ENCODE data around the gene PAN2.
"Not testable (repeated sequence)": the region's sequence is repeated elsewhere in the genome, so short reads cannot be mapped to it uniquely, and the experiment has no call there.

PAN2 gene

DNA sequence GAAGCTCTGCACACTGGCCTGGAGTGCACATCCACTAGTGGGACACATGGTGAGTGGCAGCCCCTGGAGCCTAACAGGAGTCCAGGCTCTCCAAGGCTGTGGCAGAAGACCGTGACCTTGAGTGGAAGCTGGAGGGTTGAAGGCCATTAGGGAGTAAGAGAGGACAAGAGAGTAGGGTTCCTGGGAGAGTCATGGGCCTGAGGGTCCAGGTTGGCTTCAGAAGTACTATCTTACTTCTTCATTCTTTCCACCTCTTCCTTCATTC is 5.3 kb upstream of the PAN2 start:
- no peak for DNase-seq

DNA sequence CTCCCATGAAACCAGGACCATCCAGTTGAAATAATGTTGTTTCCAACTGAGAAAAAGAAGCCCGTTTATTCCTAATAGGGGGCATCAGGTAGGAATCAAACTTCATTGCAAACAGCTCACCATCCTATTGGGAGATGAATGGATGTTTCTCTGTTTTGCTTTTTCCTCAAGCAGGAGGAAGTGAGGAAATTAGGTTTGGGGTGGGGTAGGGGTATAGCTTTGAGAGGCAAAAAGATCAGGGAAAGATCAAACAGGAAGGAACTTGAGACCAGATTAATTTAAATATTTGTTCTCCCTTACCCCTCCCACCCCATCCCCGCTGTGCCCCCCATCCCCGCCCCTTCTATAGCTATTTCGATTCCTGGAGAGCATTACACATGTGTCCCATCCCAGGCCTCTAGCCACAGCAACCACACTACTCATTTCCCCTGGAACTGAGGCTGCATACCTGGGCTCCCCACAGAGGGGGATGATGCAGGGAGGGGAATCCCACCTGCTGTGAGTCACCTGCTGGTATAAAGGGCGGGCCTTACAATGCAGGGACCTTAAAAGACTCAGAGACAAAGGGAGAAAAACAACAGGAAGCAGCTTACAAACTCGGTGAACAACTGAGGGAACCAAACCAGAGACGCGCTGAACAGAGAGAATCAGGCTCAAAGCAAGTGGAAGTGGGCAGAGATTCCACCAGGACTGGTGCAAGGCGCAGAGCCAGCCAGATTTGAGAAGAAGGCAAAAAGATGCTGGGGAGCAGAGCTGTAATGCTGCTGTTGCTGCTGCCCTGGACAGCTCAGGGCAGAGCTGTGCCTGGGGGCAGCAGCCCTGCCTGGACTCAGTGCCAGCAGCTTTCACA is 4.7 kb upstream of the PAN2 start, which contains the start of gene IL23A:
Gene IL23A (plus strand): TSS at position 577 of the 850 bp plus-strand sequence. CDS start 161 bp downstream, at position 738.
- peak; percentile 50 for DNase-seq

DNA sequence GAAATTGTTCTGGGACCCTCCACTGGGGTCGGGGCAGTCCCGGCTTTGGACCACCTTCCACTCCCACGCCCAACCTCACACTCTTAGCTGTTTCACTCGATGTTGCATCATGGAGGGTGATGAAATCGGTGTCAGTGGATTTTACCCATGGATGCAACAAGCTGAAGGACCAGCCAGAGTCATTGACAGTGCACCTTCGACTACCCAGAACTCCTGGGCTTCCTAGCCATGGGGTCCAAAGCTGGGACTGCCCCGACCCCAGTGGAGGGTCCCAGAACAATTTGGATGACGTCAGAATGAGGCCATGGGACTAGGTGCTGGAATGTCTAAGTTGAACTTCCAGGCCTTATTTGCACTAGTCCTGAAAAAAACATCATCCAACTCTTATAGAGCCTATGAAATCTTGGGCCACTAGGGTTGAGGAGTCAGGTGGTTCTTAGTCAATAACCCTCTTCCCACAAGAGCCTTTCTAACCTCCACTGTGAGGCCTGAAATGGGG is 4.0 kb upstream of the PAN2 start:
- peak; percentile 83 for DNase-seq

DNA sequence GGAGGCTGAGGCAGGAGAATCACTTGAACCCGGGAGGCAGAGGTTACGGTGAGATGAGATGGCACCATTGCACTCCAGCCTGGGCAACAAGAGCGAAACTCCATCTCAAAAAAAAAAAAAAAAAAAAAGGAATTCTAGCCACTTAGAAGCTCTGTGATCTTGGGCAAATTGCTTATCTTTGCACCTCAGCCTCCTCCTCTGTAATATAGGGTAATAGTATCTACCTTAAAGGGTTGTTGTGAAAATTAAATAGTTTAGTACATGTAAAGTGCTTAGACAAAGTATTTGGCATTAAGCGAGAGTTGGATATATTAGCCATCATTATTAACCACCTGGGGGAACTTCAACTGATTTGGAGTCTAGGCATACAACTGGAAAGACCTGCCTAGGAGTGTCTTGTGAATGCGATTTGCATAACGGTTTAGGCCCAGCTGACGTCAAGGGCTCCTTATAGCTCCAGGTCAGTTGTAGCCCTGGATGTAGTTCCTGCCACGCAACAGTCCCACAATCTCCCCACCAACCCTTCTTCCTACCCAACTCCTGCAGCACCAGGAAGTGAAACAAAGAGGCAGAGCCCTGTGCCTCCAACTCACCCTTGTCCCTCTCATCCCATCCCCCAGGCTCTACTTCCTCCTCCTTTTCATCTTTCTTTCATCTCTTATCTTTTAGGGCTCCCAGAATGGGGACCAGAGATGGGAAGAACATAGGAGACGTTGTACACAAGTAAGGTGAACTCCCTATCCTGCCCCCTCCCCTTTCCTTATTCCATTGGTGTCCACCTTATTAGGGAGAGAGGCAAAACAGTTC is 2.8 kb upstream of the PAN2 start:
- DNase-seq: peak; percentile 94

DNA sequence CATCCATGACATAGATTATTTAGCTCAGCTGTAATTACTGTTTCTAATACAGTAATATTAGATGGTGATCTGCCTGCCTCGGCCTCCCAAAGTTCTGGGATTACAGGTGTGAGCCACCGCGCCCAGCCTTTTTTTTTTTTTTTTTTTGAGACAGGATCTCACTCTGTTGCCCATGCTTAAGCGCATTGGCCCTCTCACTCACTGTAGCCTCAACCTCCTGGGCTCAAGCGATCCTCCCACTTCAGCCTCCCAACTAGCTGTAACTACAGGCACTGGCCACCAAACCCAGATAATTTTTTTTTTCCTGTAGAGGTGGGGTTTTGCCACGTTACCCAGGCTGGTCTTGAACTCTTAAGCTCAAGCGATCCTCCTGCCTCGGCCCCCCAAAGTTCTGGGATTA is 1.7 kb upstream of the PAN2 start:
- not testable (repeated sequence) for DNase-seq

DNA sequence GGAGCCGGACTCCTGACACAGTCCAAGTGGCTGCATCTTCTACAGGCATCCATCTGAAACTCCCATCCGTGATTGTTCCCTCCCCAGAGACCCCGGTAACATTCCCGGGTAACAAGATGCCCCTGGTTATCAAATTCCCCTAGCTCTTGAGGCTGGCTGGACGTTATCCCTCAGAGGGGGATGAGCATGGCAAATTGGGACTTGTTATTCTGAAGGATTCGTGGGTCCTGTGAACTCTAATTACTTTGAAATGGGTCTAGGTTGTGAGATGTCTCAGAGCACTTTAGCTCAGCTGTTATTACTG is 642 bp upstream of the PAN2 start:
- no peak for DNase-seq

DNA sequence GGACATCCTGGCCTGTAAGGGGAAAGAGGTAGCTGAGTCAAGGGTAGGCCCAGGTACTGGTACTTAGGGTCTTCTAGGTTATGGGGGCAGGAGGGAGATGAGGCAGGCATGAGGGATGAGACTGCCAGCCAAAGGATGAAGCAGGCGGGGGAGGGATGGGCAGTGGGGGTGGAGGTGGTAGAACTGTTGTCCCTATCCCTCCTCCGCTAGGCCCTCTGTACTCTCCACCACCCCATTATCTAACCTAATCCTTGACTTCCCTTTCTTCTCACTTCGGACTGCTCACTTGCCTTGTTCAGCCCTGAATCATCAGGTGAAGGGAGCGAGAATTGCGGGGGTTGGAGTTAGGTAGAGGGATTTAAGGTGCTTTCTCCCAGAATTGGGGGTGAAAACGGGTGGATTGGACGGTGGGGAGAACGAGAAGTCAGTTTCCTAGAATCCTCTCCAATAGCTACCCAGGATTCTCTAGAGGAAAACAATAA is 562 bp downstream of the PAN2 start:
- no peak for DNase-seq

DNA sequence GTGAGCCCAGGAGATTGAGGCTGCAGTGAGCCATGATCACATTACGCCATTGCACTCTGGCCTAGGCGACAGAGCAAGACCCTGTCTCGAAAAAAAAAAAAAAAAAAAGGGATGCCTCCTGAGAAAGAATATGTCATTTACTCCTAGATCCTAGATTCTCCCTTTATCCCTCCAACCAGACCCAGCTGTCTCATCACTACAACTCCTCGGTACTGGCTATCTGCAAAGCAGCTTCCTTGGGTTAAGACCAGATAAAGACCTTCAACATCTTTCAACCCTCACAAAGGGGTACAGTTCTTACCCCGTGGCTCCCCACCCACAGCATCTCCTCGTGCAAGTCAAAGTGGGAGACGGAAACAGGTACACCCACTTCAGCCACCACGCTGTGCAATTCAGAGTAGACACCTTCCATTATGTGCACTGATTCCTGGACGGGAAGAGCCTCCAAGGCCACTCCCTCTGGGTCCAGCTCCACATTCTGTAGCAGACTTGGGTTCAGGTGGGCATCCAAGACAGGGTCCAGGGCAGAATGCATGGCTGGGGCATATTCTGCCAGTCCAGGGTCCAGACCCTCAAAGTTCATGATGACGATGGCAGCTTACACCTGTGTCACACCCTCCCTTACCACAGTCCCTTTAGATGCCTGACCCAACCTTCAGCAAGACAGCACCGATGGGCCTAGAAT is 1.1 kb downstream of the PAN2 start:
- DNase-seq: no peak

DNA sequence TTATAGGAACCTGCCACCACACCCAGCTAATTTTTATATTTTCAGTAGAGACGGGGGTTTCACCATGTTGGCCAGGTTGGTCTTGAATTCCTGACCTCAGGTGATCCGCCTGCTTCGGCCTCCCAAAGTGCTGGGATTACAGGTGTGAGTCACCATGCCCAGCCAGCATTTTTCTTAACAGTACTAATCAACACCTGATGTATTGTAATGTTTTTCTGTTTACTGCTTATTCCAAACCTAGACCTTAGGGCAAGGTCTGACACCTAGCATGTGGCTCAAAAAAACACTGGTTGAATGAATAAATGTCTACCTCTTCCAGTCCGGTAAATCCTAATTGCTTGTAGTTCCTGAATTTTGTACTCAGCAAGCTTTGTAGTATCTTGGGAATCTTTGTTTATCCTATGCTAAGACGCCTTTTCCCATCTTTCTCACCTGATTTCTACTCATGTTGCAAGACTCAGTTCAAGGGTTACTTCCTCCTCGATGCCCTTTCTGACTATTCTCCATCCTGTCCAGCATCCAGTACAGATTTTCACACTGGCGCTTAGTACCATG is 2.8 kb downstream of the PAN2 start:
- no peak for DNase-seq

DNA sequence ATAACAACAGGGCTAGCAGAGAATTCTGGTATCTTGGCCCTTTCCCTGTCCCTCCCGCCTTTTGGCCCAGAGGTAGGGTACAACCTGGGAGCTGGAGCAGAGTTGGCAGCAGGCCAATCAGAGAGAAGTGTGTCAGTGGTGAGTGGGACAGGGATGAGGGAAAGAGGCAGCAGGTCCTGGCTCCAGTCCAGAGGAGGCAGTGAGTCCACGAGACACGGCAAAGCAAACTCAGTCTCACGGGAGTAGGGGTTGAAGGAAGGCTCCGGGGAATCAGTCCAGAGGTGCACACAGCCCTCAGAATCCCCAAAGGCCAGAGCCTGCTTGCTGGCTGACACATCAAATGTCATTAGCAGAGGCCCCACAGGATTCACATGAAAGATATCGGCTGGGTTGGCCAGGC is 7.3 kb downstream of the PAN2 start:
- DNase-seq: no peak

DNA sequence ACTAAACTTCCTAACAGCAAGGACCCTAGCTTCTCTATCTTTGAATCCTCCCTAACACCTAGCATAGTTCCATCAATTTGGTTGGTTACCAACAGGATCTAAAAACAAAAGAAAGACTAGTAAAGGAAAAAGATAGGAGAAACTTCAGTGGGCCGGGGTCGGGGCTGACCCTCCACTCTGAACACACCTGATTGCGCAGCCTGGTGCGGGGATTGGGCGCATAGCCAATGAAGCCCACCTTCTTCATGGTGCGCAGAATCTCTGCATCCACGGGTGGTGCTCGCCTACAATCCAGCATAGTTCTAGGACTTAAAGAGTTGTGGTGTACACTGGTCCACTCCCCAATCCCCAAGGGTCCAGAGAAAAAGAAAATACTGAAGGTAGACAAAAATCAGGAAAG is 7.7 kb downstream of the PAN2 start:
- DNase-seq: no peak

DNA sequence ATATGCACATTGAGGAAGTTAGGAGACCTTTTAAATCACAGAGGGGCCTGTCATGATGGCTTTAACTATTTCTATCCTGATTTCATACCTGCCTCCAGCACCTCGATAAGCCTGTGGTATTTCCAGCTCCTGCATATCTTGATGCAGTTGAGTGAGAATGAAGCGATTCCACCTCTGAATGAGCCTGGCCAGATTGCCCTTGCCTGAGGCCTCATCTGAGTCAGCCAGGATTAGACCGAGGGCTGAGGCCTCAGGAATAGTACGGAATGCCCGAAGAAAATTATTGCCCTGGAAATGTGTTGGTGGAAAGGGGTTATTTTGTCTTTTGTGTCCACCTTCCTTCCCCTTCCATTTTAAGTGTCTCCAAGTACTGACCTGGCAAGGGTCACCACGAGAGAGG is 9.6 kb downstream of the PAN2 start:
- DNase-seq: no peak

DNA sequence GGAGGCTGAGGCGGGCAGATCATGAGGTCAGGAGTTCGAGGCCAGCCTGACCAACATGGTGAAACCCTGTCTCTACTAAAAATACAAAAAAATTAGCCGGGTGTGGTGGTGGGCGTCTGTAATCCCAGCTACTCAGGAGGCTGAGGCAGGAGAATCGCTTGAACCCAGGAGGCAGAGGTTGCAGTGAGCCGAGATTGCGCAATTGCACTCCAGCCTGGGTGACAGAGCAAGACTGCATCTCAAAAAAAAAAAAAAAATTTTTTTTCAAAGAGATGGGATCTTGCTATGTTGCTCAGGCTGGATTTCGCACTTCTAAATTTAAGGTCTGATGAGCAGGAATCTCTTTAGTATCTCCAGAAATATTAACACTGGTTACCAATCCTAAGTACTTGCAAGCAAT is 12.2 kb downstream of the PAN2 start:
- not testable (repeated sequence) for DNase-seq

DNA sequence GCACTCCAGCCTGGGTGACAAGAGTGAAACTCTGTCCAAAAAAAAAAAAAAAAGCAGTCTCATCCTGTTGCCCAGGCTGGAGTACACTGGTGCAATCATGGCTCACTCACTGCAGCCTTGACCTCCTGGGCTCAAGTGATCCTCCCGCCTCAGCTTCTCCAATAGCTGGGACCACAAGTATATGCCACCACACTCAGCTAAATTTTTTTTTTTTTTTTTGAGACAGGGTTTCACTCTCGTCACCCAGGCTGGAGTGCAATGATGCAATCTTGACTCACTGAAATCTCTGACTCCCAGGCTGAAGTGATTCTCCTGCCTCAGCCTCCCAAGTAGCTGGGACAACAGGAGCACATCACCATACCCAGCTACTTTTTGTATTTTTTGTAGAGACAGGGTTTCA is 12.8 kb downstream of the PAN2 start:
- DNase-seq: peak; percentile 84

DNA sequence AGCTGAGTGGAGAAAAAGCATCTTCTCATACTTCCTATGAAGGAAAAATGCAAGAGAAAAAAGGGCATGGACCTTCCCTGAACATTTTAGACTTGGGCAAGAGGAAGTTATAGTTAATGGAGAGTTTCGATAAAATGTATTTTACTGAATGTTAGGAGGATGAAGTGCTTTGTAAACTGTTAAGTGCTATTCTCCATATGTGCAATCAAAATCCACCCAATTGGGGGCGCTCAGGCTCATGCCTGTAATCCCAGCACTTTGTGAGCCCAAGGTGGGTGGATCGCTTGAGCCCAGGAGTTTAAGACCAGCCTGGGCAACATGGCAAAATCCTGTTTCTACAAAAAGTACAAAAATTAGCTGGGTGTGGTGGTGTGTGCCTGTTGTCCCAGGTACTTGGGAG is 16.1 kb downstream of the PAN2 start:
- DNase-seq: no peak

DNA sequence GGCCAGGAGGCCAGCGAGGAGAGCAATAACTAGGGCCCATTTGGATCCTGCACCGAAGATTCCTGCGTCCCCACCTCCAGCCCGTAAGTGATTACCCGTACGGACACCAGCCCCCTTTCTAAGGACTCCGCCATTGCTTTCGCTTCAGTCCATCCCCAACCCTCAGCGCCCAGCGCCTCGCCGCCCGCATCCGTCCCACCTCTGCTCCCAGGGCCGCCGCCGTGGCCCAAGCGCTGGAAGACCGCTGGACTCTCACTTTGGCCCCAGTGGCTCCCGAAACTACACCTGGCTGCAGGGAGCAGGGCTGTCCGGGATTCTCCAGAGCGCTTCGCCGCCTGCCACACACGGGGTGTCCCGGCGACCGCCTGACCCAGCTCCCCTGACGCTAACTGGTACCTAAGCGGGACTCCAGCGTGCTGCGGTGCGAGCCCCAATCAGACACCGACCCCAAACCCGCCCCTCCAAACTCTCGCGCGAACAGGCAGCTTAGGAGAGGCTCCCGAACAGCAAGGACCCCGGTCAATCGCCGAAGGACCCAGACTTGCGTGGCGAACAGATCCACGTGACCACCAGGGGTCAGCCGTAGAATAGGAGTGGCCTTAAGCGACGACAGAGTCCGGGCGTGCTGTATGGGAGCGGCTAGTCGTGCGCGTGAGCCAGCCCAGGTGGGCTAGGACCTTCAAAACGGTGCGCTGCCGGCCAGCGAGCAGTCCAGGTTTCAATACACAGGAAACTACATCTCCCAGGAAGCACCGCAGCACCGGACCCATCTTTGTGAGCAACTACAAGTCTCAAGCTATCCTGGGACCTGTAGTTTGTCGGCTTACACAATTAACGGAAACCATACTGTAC is 18.0 kb downstream of the PAN2 start, which contains the start of gene CNPY2:
Gene CNPY2 (minus strand): TSS at position 367 of the 852 bp plus-strand sequence. CDS start 771 bp downstream, outside the sequence.
- peak; percentile 96 for DNase-seq

DNA sequence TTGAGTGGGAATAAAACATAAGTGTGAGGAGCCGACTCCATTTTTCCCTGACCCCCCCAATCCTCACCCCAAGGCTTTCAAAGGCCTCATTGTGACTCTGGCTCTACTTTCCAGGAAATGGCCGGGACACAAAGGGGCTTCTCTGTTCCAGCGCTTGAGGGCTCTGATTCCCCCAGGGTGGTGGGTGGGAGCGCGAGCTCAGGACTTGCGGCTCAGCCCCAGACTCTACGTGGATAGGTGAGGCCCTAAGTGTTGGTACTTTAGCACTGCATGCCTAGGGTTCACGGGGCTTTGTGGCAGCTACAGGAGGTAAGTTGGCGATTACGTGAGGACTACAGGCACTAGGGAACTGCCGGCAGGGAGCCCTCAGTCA is 18.6 kb downstream of the PAN2 start:
- no peak for DNase-seq

DNA sequence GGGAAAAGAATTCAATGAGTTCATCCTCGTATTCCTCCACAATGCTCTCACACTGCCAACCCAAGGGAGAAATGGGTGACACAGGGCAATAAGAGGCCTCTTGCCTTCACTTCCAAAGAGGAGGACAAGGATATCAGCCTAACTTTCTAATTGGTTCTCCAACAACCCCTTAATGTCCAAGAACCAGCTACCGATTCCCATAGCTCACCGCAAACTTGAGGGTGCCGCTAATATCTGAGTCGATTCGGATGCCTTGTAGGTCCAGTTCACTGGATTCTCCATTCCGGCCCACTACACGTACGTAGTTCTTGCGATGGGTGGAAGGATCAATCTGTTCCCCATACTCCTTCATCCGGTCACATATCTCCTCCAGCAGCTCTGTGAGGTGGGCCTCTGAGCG is 22.8 kb downstream of the PAN2 start:
- DNase-seq: no peak

DNA sequence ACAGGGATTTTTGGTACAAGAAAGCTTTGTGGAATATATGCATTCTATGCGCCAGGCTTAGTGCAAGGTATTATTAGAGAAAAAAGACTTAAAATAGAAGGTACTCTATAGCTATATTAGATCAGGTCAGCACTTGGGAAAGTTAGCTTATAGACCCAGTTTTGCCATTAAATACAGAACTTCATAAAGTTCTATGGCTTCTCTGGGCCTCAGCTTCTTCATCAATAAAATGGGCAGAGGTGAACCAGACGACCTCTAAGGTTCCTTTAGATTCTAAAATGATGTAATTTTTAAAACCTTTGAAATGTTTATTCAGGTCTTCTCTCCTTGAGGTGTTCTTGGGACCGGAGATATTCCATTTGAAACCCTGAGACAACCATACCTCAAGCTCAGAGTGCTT is 25.1 kb downstream of the PAN2 start:
- DNase-seq: no peak

DNA sequence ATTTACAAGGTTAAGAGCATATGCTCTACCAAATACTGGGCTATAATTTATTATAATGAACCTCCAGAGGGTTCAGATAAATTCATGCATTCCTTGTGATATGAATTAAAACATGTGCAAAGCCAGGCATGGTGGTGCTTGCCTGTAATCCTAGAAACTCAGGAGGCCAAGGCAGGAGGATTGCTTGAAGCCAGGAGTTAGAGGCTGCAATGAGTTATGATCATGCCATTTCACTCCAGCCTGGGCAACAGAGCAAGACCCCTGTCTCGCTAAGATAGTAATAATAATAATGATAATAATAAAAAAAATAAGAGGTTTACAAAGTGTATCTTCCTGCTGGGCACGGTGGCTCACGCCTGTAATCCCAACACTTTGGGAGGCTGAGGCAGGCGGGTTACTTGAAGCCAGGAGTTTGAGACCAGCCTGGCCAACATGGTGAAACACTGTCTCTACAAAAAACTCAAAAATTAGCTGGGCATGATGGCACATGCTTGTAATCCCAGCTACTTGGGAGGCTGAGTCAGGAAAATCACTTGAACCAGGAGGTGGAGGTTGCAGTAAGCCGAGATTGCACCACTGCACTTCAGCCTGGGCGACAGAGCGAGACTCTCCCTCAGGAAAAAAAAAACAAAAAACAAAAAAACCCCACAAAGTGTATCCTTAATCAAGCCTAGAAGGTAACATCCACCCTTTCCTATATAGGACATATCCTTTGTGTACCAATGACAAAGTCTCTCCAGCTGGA is 26.4 kb downstream of the PAN2 start:
- DNase-seq: no peak

DNA sequence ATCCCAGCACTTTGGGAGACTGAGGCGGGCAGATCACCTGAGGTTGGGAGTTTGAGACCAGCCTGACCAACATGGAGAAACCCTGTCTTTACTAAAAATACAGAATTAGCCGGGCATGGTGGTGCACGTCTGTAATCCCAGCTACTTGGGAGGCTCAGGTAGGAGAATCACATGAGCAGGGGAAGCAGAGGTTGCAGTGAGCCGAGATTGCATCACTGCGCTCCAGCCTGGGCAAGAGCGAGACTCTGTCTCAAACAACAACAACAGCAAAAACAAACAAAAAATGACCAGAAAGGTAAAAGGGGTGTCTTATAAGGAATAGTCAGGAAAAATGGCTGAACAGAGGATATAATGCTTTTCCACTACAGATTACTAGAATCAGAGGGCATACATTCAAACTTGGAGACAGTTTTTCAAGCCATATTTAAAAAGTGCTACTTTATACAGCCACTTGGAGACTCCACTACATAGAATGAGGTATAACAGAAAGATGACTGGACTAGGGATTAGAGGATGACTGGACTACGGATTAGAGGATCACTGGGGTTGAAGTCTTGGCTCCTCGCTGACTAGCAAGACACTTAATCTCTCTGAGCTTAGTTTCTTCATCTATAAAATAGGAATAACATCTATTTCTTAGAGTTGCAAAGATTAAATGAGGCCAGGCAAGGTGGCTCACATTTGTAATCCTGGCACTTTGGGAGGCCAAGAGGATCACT is 28.8 kb downstream of the PAN2 start:
- DNase-seq: no peak

Measured in suppressor macrophage treated with lipopolysaccharide for 4 hours (primary cell).